ENCODE data around the gene TBX5.

The TBX5 gene

DNA sequence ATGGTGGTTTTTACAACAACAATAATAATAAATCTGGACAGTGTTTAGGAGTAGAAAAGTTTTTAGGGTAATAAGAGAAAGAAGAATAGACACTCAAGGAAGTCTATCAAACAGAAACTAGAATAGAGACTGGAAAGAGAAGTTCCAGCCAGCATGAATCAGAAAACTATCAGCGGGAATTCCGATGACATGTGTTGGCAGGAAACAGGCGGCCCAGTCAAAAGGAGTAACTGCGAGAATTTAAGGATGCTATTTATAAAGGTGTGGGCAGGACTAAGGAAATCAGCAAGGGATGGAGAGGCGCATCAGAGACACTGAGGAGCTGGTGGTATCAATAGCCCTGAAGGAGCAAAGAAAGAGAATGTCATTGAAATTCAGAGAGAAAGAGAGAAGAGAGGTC, 89.9 kb downstream of the TBX5 start:
- no peak for FAIRE-seq

DNA sequence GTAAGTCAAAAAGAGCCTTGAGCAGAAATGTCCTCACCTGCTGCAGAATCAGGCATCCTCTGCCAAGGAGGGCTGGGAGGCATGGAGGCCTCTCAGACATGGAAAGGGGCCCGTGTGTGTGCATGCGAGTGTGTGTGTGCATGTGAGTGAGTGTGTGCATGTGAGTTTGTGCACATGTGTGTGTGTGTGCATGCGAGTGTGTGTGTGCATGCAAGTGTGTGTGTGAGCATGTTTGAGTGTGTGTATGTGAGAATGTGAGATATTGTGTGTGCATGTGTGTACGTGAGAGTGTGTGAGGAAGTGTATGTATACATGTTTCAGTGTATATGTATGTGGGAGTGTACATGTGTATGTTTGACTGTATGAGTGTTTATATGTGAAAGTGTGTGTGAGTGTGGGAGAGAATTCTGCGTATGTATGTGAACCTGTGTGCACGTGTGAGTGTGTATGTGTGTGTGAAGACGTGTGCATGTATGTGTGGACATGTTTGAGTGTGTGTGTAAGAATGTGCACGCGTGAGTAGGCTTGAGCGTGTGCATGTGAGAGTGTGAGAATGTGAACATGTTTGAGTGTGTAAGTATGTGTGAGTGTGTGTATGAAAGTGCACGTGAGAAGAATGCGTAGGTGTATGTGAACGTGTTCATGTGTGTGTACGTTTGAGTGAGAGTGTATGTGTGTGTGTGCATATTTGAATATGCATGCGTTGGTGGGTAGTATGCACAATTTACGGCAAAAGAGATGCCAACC, 90.8 kb downstream of the TBX5 start:
- FAIRE-seq: no peak

GRCh38 chr12:114314403-114314802, 91.5 kb downstream of the TBX5 start:
- FAIRE-seq: no peak

DNA sequence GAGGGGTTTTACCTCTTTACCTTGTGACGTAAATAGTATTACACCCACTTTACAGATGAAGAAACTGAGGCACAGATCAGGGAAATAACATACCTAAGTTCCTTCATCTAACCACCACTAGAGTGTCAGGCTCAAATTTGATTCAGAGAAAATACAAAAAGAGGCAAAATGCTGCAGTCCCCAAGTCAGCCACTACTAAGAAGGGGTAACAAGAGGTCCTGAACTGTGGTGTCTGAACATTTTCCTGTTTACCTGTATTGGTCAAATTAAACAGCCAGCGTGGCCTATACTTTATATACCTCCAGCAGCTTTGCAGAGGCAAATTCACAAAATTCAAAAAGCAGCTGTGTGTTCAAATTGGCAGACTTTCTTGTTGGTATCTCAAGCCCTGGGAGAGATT, 92.0 kb downstream of the TBX5 start:
- no peak for FAIRE-seq

GRCh38 chr12:114311974-114312373, 94.0 kb downstream of the TBX5 start:
- FAIRE-seq: no peak

DNA sequence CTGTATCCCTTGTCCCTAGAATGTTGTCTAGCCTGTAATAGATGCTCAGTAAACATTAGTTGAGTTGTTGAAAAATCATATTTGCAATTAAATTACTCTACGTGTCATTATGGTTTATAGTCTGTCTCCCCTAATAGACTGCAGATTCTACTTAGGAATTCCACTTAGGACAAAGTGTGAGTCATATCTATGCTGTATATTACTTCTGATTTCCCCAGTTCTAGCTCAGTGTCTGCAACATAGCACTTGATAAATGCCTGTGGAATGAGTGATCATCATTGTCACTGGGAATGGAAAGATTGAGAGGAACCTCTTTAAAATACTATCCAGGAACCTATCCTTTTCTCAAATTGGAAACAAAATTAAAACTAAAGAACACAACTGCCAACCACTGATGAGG, 99.3 kb downstream of the TBX5 start:
- FAIRE-seq: no peak

DNA sequence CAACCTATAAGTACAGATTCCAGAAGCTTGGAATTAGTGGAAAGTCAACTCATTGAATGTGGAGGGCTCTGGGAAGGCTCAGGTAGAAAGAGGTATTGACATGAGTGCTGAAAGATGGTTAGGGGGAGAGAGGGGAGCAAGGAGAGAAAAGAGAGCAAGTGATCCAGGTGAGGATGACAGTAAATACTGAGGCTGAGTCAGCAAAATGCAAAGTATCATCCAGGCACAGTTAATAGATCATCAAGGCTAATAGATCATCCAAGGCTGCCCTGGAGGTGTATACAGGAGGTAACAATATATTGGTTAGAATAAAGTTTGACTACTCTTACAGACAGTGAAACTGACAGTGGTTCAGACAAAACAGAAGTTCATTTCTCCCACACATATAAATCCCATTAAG, 100.5 kb downstream of the TBX5 start:
- no peak for FAIRE-seq
